IMR-90 (cell line): Measurements from ENCODE around the gene SOWAHD. TPM values are rescaled to one million over a fixed set of nuclear protein-coding genes. Genes with fewer than 3 reads are reported as not detected.

Experiments
- ATAC-seq: fragments of 200-7000 bp; cut with Tn5 transposase; 2 replicates; pipeline ENCODE4 v1.9.1; 2020; ENCODE audit warnings: low read depth, mild to moderate bottlenecking, moderate library complexity
- BruUV-seq: library from RNA; stranded (reverse); fragments of 400-500 nt; replicated peaks from 2 replicates; lab custom pipeline; 2021; lab: Mats Ljungman, UMichigan
- CTCF ChIA-PET: fragments of 300-600 bp; formaldehyde crosslinking; extraction: SDS; loops from one replicate; lab custom pipeline; 2021; ENCODE audit warnings: antibody characterized with exemption; lab: Yijun Ruan, JAX
- POLR2A ChIA-PET: fragments of 300-600 bp; sonication (Branson Sonifier 250); formaldehyde crosslinking; loops from one replicate; lab custom pipeline; 2022; ENCODE audit warnings: antibody characterized with exemption; ENCODE audit not compliant: unreplicated experiment; lab: Charles Lee
- DNase-seq: peaks from one replicate; pipeline ENCODE4 v3.0.0; 2013
- H2AFZ ChIP-seq: replicated peaks from 2 replicates; pipeline ENCODE3; 2013; ENCODE audit warnings: low read length, mild to moderate bottlenecking; ENCODE audit not compliant: poor library complexity
- H2AK5ac ChIP-seq: 2 replicates; pipeline ENCODE4 v1.6.1; 2013; ENCODE audit warnings: low read depth, low read length, inconsistent platforms
- H2AK9ac ChIP-seq: replicated peaks from 2 replicates; pipeline ENCODE3; 2013; ENCODE audit warnings: mild to moderate bottlenecking, low read depth, low read length, moderate library complexity; ENCODE audit not compliant: poor library complexity
- H2BK120ac ChIP-seq: 2 replicates; pipeline ENCODE4 v1.6.1; 2013; ENCODE audit warnings: low read depth, low read length, inconsistent platforms
- H2BK15ac ChIP-seq: 3 replicates; pipeline ENCODE4 v1.6.1; 2013; ENCODE audit warnings: low read depth, low read length, inconsistent platforms
- H2BK20ac ChIP-seq: 2 replicates; pipeline ENCODE4 v1.6.1; 2013; ENCODE audit warnings: low read depth, mild to moderate bottlenecking, inconsistent platforms, low read length, moderate library complexity
- H2BK5ac ChIP-seq: 2 replicates; pipeline ENCODE4 v1.6.1; 2013; ENCODE audit warnings: mild to moderate bottlenecking, low read depth, low read length, inconsistent platforms; ENCODE audit not compliant: poor library complexity, severe bottlenecking
- H3K14ac ChIP-seq: replicated peaks from 2 replicates; pipeline ENCODE4 v1.6.1; 2013; ENCODE audit warnings: low read depth, low read length, inconsistent platforms
- H3K18ac ChIP-seq: 2 replicates; pipeline ENCODE4 v1.6.1; 2013; ENCODE audit warnings: low read depth, low read length, control low read depth
- H3K23ac ChIP-seq: 2 replicates; pipeline ENCODE4 v1.6.1; 2013; ENCODE audit warnings: low read depth, low read length, inconsistent platforms
- H3K27ac ChIP-seq: 2 replicates; pipeline ENCODE4 v1.5.1; 2013; ENCODE audit warnings: mild to moderate bottlenecking, control low read depth, low read length; ENCODE audit not compliant: insufficient read depth
- H3K27me3 ChIP-seq: 2 replicates; pipeline ENCODE4 v1.6.1; 2013; ENCODE audit warnings: low read length; ENCODE audit not compliant: control insufficient read depth, insufficient read depth
- H3K36me3 ChIP-seq: 2 replicates; pipeline ENCODE4 v1.6.1; 2013; ENCODE audit warnings: low read length, mixed read lengths; ENCODE audit not compliant: control insufficient read depth, insufficient read depth
- H3K4ac ChIP-seq: 2 replicates; pipeline ENCODE4 v1.6.1; 2013; ENCODE audit warnings: low read depth, low read length, inconsistent platforms
- H3K4me1 ChIP-seq: 2 replicates; pipeline ENCODE4 v1.6.1; 2013; ENCODE audit warnings: low read length, mixed read lengths; ENCODE audit not compliant: control insufficient read depth, insufficient read depth
- H3K4me2 ChIP-seq: 2 replicates; pipeline ENCODE4 v1.6.1; 2013; ENCODE audit warnings: low read depth, mild to moderate bottlenecking, control low read depth, low read length, moderate library complexity
- H3K4me3 ChIP-seq: 2 replicates; pipeline ENCODE4 v1.5.1; 2013; ENCODE audit warnings: low read depth, mild to moderate bottlenecking, control low read depth, low read length, moderate library complexity; ENCODE audit not compliant: insufficient read depth
- H3K56ac ChIP-seq: 2 replicates; pipeline ENCODE4 v1.6.1; 2013; ENCODE audit warnings: low read length, inconsistent platforms; ENCODE audit not compliant: insufficient read depth; ENCODE audit errors: extremely low read depth
- H3K79me1 ChIP-seq, 2 experiments: 2 replicates each; pipeline ENCODE4 v1.6.1; 2013; ENCODE audit warnings: low read length in 2 of 2, inconsistent platforms in 1 of 2, low read depth in 1 of 2
- H3K9ac ChIP-seq: 2 replicates; pipeline ENCODE4 v1.6.1; 2013; ENCODE audit warnings: low read depth, low read length, control low read depth
- H3K9me1 ChIP-seq: 2 replicates; pipeline ENCODE4 v1.6.1; 2013; ENCODE audit warnings: low read length, inconsistent platforms; ENCODE audit not compliant: insufficient read depth
- H3K9me3 ChIP-seq: 2 replicates; pipeline ENCODE4 v1.6.1; 2013; ENCODE audit warnings: low read length; ENCODE audit not compliant: control insufficient read depth, insufficient read depth
- H4K20me1 ChIP-seq: 2 replicates; pipeline ENCODE4 v1.6.1; 2013; ENCODE audit warnings: low read length, inconsistent platforms; ENCODE audit not compliant: insufficient read depth
- H4K5ac ChIP-seq: 2 replicates; pipeline ENCODE4 v1.6.1; 2013; ENCODE audit warnings: mild to moderate bottlenecking, low read depth, low read length, control low read depth
- H4K8ac ChIP-seq, 2 experiments: 2 replicates each; pipeline ENCODE4 v1.6.1; 2013; ENCODE audit warnings: low read depth in 2 of 2, low read length in 2 of 2, control low read depth in 1 of 2, inconsistent platforms in 1 of 2
- H4K91ac ChIP-seq: 2 replicates; pipeline ENCODE4 v1.6.1; 2013; ENCODE audit warnings: low read depth, low read length, inconsistent platforms; ENCODE audit not compliant: insufficient read depth
- FOS ChIP-seq: fragments of 150-350 bp; IDR thresholded peaks from 2 replicates; pipeline ENCODE4 v1.6.1; 2016; ENCODE audit warnings: low read depth, low read length
- MXI1 ChIP-seq: IDR thresholded peaks from 2 replicates; pipeline ENCODE4 v1.6.1; 2012; ENCODE audit warnings: low read depth, mild to moderate bottlenecking, low read length, moderate library complexity, borderline replicate concordance
- RCOR1 ChIP-seq: IDR thresholded peaks from 2 replicates; pipeline ENCODE4 v1.6.1; 2012; ENCODE audit warnings: mild to moderate bottlenecking, low read length, improper control_type of control experiment; ENCODE audit not compliant: insufficient replicate concordance
- USF2 ChIP-seq: fragments of 150-350 bp; IDR thresholded peaks from 2 replicates; pipeline ENCODE4 v1.6.1; 2017; ENCODE audit warnings: mild to moderate bottlenecking, antibody characterized with exemption, low read length, low read depth
- WGBS, 2 experiments: methylation state at CpG; one replicate each; pipeline versions ENCODE4 v1.1.5 to v1.1.7; 2013; ENCODE audit warnings: missing lambda C conversion rate in 2 of 2; ENCODE audit not compliant: insufficient read length in 1 of 2; ENCODE audit errors: extremely low coverage in 2 of 2; 5-methylcytosine and 5-hydroxymethylcytosine counted together
- dilution Hi-C: fragments of 300-500 bp; cut with HindIII; formaldehyde crosslinking; loops from one replicate; pipeline ENCODE4 v1.14.3; 2018; ENCODE audit warnings: low sequenced_read_pairs; ENCODE audit not compliant: unreplicated experiment
- in situ Hi-C: fragments of 300-500 bp; cut with MboI; formaldehyde crosslinking; loops from 3 replicates; pipeline ENCODE4 v1.14.3; 2019; ENCODE audit warnings: low sequenced_read_pairs, inconsistent platforms, mixed read lengths
- intact Hi-C: fragments of 100-400 bp; cut with micrococcal nuclease; formaldehyde crosslinking; loops from 2 replicates; pipeline ENCODE4 v1.10.0; 2022
- polyA plus RNA-seq, 3 experiments: library from polyadenylated mRNA; depleted of rRNA; stranded (reverse); fragments of >200 nt; gene quantifications; 2 replicates each; pipeline ENCODE4 v1.2.3, GENCODE V29; 2012; ENCODE audit warnings: low replicate concordance in 1 of 3
- total RNA-seq: library from RNA; depleted of rRNA; stranded (reverse); fragments of >200 nt; gene quantifications from 2 replicates; pipeline ENCODE4 v1.2.3, GENCODE V29; 2012

SOWAHD gene
- total and polyA plus RNA-seq, 2 of the 4 experiments (the other 2 are of a cell fraction) = 0.17 to 0.18 TPM

GRCh38 chrX:119755981-119756533, 2.3 kb upstream of the SOWAHD start:
- ATAC-seq (peak; percentile 44), DNase-seq (peak; percentile 73)
- Histone ChIP-seq H2BK5ac (peak overlapping the region; percentile 6), H3K9me1 (no peaks in the 10 kb centered on the region), H4K20me1 (no peaks in the 10 kb centered on the region), H3K9me3 (no peaks in the 10 kb centered on the region), H3K36me3 (no peaks in the 10 kb centered on the region), H3K14ac (peak overlapping the region; percentile 33; the same call in 1 of the 2 replicates), H3K4ac (peak overlapping the region; percentile 67), H4K8ac (peak overlapping the region in 1 of 2 experiments; percentile 46; a peak in 1 of 4 replicates), H3K18ac (no peak overlapping the region), H3K27ac (peak overlapping the region; percentile 56; the same call in 1 of the 2 replicates), H3K9ac (no peak overlapping the region), H4K5ac (0 out of 2 replicates have a peak overlapping the region, but pooled peaks have one; percentile 46), H3K4me1 (peaks cover 3% of the 10 kb centered on the region), H3K56ac (no peak overlapping the region), H3K4me2 (peak overlapping the region; percentile 48), H2BK20ac (peak overlapping the region; percentile 51), H3K79me1 (no peaks in the 10 kb centered on the region), H2AK9ac (no peak overlapping the region), H2AFZ (peak overlapping the region; percentile 28), H2BK15ac (no peak overlapping the region; the same call in 2 of the 3 replicates), H3K27me3 (no peaks in the 10 kb centered on the region), H2BK120ac (no peak overlapping the region), H3K23ac (no peak overlapping the region), H3K4me3 (no peak overlapping the region), H4K91ac (peak overlapping the region; percentile 54), H2AK5ac (no peak overlapping the region)
- dilution Hi-C loops = no loop called here
- WGBS, 2 experiments = 40% methylated on average over 2 of the region's 7 CpGs; no CpG with 5 or more reads in 1 of the 2 experiments
- ChIA-PET POLR2A (no interaction called here), CTCF (interaction anchor here (1.4 kb wide), 1 partner anchor 146 kb away, joined by 4 read pairs; no protein-coding TSS in a partner anchor)
- TF ChIP-seq USF2 (no peak), RCOR1 (no peak), FOS (no peak), MXI1 (no peak)
- intact Hi-C loops = loop anchor here (10.0 kb wide), 1 partner anchor 61 kb away; the partner anchor contains the start of gene SEPTIN6
- no TSS peak for BruUV-seq
- in situ Hi-C loops = no loop called here
